UCSD-AML1 (cell line): ENCODE data around the gene FTCD.
A peak's percentile ranks its signal among the peaks of the same experiment; 100 is the strongest.

ENCODE experiments used
- DNase-seq: peaks from one replicate; lab custom pipeline; 2025; ENCODE audit not compliant: unreplicated experiment; lab: John Stamatoyannopoulos, UW

The FTCD gene

DNA sequence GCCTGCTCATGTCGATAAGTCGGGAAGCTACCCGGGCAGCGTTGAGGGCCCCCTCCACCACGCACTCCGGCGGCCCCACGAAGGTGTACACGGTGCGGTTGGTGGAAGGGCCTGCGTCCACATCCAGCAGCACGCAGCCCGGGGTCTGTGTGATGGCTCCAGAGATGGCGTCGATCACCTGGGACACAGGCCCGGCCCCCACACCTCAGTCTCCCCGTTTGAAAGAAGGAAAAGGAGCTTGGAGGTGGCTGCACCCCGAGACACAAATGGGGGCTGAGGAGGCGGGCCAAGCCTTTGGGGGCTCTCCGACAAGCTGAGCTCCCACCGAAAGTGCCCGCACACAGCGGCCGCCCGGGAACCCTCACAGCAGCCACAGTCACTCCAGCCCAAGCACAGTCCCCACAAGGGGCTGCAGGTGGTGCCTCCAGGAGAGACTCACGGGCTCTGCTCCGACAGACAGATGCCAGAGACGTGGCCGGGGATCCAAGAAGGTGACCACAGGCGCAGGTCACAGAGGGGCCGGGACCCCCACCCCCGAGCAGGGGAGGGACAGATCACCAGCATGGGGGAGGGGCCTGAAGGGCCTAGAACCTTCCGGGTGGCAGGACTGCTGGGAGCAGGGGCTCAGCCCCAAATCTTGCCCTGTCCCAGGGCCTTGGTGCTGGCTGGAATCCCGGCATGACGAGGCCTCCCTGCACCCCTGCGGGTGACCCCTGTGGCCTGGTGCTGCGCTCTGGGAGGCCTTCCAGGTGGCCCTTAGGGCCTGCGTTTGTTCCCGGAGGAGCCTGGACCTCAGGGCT lies 1.0 kb downstream of the FTCD start:
- no peak for DNase-seq

DNA sequence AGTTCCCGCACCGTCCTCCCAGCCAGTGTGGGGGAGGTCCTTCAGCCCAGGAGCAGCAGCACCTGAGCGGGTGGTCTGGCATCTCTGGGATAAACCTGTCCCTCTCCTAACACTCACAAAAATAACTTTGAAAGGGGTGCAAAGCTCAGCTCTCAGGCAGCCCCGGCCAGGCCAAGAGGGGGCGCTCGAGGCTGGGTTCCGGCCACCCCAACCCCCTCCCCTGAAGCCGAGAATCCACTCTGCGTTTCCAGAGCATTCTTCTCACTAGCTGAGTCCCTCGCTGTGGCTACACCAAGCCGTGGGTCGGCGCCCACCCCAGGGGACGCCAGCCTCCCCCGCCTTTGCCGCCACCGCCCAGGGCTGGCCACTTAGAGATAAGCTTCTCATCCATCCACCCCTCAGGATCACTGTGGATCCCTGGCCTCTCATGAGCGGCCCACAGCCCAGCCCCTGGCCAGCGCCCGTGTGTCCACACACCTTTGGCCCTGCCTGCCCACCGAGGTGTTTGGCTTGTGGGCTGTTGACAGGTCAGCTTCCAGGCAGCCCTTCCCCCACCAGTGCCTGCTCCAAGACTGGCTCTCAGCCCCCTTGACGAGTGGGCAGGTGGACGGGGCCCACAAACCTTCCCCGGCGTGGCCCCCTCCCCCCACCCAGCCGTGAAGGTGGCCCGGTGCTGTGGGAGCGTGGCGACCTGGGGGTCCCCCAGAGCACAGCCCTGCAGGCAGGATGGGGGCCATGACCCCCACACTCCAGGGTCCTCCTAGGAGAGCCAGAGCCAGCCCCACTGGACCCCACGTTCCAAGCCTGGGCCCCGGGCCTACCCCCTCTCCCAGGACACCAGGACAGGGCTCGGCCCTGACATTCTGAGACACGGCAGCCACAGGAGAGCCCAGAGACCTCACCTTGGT lies 1.9 kb downstream of the FTCD start:
- peak; percentile 47 for DNase-seq

DNA sequence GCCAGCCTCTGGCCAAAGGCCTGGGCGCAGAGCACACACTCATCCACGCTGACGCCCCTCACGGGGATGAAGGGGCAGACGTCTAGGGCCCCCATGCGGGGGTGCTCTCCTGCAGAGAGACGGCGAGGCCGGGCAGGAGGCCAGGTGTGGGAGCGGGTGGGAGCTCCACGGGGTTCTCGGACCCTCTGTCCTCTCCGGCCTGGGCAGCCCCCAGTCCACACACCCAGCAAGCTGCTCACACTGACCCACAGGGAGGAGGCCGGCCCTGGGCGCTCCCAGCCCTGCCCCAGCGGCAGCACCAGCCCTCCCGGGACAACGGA lies 2.5 kb downstream of the FTCD start:
- DNase-seq = no peak

DNA sequence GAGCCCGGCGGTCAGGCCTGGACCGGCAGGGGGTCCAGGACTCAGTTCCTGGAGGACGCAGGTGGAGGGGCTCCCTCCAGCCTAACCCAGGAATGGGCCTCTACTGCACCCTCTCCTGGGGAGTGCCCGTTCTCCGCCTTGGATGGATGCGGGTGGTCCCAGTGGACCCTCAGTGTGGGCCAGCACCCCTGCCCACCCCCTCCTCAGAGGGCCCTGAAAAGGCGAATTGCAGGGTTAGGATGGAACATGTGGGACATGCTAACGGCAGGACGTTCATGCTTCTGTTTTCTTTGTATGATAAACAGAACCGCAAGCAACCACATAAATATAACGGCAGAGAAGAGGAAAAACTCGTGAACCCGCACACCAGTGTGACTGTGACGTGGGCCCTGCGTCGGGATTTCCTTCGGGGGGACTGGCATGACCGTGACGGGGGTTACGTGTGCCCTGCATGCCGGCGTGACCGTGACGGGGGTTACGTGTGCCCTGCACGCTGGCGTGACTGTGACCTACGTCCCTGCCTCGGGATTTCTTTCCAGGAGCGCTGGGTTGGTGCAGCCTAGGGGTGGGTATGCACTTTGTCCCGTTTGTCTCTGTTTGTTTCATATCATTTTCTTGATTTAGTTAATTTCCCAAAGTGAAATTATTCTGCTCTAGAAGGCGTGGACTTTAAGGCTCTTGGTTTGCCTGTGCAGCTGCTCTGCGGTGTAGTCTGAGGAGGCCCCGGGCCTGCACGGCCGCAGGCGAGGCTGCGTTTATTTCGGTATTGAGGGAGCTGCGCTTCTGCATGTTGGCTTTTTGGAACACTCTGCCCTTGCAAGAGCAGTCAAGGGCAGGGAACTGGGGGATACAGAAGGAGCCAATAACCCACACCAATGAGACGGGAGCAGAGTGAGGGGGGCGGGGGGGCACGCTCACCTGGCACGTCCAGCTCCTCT lies 3.1 kb downstream of the FTCD start:
- no peak for DNase-seq

DNA sequence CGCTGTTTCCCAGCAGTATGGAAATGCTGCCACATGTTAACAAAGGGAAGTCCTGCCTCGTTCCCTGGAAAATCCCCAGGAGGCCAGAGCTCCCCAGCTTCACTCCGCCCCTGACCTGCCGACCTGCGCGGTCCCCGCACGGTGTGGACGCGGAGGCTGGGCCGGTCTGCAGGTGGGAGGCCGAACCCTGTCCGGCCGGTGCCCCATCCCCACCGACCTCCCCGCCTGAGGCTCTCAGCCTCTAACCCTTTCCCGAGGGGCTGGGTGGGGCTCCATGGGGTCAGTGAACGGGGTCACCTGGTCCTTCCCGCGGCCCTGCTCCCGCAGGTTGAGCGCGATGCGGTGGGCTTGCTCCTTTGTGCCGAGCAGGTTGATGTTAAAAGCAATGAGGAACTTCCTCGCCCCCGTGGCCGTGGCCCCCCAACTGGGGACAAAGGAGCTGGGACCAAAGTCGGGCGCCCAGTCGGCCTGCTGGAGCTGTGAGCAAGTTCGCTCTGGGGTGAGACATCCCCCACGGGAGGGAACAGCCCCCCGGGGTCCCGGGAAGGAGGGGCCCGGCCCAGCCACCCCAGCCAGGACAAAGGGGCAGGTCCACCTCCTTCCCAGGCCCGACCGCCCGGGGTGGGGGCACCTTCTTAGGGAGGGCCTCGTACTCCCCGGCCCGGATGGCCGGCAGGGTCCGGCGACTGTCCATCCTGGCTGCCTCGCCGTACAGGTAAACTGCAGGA lies 4.0 kb downstream of the FTCD start:
- no peak for DNase-seq

DNA sequence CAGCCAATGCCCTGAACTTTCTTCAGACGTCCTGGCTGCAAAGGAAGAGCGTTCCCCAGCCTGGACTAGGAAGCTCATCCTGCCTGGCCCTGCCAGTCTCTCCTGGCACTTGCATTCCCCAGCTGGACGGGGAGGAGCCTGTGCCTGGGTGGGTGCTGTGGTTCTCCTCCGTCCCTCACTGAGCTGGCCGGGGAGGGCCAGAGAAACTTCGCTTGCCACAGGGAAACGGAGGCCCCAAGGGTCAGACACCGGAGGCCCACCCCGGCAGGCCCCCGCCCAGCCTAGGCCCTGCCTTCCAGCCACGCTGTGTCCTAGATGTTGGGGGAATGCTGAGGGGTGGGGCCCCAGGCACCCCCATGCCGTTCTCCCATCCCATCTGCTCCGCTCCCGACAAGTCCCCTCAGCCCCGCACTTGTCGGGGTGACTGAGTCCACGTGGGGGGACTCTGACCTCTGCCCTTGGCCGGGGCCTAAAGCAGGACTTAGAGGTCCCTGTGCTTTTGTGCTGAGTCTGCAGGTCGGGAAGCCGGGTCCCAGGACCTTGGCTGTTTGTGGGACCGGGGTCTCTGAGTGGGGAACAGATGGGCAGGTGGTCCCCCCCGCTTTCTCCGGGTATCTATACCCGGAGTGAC lies 4.8 kb downstream of the FTCD start:
- no peak for DNase-seq

DNA sequence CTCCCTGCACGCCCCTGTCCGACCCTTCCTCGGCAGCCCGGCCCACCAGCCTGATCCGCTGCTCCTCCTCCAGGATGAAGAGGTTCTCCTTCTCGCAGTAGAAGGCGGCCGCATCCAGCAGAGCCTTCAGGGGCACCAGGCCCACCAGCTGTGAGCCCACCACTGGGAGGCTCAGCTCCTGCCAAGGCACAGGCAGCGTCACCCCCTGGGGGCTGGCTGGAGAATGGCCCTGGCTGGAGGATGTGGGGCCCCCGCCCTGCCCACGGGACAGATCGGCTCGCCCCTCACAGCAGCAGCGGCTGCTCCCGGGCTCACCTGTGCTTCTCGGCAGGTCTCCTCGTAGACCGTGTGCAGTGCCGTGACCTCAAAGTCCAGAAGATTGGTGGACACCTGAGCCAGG lies 5.3 kb downstream of the FTCD start:
- DNase-seq = no peak

DNA sequence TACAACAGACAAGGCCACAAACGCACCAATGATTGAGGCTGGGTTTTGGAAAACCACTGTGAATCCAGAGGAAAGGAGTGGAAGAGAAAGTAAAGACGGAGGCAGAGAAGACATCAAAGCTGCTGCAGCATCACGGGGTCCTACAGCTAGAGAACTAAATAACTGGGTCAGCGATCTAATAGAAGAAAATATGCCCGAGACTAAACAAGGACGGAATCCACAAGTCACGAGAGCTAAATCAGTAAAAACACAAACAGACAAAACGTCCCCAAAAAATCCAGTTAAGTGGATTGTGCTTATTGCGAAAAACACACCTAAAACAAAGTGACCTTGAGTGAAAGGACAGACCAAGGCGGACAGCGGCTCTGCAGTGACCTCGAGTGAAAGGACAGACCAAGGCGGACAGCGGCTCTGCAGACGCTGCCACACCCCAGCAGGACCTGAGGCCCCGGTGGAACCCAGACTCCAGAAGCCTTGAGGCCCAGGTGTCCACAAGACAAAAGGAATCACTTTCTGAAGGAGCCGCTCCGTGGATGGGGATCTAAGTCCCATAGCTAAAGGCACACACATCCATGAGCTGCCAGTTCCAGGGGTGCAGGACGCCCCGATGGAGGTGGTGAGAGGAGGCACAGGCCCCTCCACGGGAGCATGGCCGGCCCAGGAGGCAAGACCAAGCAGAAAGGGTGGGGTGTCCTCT lies 6.0 kb downstream of the FTCD start:
- DNase-seq = no peak

DNA sequence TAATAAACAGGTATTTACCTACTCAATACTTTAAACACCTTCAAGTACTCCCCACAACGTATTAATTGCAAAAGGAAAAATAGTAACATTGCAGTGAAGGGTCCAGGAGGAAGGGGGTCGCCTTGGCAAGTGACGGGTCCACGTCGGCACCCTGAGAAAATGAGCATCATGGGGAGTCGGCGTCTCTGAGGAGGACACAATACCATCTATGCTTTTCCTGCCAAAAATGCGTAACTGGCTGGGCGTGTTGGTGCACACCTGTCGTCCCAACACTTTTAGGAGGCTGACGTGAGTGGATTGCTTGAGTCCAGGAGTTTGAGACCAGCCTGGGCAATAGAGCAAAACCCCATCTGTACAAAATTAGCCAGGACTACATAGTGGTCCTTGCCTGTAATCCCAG lies 7.3 kb downstream of the FTCD start:
- no peak for DNase-seq

DNA sequence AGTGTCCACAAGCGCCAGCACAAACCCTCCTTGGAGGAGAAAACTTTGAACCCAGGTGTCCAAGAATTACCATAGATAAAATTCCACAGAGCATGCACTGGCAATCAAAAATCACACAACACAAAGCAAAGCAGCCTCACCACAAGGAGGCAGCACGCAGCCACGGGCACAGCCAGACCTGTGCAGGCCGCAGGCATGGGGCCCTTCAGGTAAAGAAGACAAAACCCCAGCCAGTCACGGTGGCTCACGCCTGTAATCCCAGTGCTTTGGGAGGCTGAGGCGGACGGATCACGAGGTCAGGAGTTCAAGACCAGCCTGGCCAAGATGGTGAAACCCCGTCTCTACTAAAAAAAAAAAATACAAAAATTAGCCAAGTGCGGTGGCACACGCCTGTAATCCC lies 8.0 kb downstream of the FTCD start:
- peak; percentile 57 for DNase-seq

DNA sequence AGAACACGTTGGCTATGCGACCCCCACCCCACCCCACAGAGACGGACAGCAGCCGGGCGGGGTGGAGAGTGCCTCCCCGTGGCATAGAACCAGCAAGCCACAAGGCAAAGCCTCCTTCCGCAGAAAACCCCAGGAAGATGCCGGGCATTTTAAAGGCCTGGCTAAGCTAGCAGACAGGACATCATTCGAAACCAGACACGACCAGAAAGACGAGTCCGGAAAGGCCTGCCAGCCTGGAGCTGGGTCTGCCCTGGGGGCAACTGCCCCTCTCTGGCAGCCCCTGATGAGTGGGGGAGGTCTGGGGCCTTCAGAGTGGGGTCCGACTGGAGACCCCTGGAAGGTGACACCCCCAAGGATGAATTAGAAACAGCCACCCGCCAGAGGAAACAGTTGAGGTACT lies 8.5 kb downstream of the FTCD start:
- DNase-seq = no peak

DNA sequence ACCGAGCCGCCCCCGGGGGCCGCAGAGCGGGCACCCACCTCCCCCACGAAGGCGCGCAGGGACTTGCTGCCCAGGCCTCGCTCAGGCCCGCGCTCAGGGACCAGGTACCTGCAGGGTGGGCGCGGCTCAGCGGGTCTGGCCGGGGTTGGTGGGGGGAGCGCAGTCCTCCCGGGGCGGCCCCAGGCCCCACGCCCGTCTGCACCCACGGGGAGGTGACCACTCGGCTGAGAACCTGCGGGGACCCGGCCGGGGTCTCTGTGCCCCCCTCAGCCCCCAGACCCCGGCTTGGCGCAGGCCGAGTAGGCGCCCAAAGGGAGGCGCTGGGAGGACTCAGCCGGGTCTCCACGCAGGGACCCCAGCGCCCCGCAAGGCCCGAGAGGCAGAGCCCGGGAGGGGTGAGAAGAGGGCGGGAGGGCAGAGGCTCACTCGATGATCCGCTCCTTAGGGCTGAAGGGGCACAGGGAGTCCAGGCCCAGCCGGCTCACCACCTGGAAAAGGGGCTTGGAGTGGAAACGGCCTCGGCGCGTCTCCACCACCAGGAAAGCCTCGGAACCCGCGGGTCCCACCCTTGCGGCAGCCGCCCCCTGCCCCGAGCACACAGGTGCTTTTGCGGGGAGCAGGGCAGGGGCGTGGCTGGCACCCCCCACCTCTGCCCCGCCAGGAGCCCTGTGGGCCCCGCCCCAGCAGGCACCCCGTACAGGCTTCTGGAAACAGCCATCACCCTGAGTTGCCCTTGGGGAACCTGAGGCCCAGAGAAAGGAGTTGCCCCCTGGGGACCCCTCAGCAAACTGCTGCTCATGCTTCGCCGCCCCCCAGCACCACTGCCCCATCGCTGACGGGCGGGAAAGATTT lies 9.3 kb downstream of the FTCD start:
- no peak for DNase-seq

DNA sequence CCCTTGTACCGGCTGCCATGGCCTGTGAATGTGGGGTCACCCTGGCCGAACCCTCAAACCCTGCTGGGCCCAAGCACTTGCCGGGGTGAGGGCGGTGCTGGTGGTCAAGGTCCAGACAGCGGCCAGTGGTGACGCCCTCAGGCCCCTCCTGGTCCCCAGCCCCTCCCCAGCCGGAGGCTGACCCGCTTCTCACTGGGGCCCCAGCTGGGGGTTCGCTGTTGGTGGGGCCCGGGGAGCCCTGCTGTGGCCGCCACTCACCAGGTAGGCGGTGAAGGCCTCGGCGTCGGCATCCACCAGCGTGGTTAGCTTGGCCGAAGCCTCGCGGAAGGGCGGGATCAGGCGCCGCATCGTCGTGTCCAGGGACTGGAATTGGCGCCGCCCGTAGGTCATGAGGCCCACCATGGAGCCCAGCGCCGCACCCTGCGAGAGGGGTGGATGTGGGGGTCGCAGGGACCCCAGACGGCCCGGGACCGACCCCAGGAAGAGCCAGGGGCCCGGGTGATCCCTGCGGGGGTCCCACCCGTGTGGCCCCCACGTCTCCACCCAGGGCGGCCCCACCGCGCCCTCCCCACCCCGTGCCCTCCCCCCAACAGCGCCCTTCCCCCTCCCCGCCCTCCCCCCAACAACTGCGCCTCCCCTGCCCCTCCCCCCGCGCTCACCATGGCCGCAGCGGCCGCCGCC lies 10.1 kb downstream of the FTCD start:
- no peak for DNase-seq

DNA sequence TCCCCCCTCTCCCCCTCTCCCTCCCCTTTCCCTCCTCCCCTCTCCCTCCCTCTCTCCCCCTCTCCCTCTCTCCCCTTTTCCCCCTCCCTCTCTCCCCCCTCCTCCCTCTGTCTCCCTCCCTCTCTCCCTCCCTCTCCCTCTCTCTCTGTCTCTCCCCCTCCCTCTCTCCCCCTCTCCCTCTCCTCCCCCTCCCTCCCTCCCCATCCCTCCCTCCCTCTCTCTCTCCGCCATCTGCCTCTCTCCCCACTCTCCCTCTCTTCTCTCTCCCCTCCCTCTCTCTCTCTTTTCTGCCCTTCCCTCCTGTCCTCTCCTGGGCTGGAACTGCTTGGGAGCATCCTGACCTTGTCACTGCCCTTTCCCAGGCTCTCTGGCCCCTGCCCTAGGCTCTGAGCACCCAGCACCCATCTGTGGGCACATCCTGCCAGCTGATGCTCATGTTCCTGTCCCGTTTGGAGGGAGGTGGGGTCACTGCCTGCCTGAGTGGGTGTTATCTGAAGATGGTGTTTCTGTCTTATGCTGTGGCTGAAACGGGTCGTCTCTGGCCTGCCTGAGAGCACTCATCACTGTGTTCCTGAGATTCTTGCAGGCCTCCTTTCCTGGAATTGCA lies 10.8 kb downstream of the FTCD start:
- DNase-seq = no peak

DNA sequence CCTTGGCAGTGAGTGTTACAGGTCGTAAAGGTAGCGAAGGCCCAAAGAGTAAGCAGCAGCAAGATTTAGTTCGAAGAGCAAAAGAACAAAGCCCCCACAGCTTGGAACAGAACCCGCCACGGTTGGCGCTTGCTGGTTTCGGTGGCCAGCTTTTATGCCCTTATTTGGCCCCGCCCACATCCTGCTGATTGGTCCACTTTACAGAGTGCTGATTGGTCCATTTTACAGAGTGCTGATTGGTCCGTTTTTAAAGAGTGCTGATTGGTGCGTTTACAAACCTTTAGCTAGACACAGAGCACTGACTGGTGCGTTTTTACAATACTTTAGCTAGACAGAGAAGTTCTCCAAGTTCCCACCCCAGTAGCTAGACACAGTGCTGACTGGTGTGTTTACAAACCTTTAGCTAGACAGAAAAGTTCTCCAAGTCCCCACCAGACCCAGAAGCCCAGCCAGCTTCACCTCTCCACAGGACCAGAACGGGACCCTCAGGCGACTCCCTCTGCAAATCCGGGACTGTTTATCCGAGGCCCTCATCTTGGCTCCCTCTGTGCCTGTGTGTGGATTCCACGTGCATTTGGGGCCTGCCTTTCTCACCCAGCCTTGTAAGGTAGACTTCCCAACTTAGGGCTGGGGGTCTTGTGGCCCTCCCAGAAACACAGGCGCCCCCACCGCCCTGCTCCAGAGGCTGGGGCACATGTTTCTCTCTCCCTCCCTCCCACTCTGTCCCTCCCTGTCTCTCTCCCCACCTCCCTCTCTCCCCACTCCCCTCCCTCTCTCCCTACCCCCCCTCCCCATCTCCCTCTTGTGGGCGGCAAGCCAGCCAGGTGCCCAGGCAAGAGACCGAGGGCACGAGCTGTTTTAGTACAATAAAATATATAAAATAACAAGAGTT lies 12.6 kb downstream of the FTCD start:
- no peak for DNase-seq

DNA sequence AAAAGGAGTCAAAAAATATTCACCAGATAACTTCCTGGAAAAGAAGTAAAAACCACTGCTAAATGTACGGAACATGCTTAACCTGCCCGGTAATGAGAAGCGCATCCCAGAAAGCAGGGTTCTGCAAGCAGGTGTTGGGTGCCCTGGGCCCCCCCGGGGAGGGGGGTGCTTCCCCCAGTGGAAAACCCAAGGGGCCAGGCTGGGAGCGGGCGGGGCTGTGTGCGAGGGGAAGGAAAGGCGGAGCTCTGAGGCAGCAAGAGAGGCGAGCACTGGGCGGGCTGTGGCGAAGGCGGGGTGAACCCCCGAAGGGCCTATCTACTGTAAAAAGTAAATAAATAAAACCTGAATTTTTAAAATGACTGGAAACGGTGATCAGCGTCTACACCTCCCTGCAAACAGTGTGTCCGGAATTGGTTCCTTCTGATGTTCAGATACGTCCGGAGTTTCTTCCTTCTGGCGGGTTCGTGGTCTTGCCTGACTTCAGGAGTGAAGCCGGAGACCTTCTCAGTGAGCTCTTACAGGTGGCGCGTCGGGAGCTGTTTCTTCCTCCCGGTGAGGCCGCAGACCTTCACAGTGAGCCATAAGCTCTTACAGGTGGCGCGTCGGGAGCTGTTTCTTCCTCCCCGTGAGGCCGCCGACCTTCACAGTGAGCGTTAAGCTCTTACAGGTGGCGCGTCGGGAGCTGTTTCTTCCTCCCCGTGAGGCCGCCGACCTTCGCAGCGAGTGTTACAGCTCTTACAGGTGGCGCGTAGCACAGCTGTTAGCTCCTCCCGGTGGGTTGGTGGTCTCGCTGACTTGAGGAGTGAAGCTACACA lies 13.4 kb downstream of the FTCD start:
- no peak for DNase-seq
